Left renal cortex interstitium (tissue), 4 donors: ENCODE data around the gene ZNF285. TPM values are rescaled to one million over a fixed set of nuclear protein-coding genes. Genes with fewer than 3 reads are reported as not detected.

Experiments used
- polyA plus RNA-seq, 4 donors: library from polyadenylated mRNA; unstranded; fragments of 120-200 nt; gene quantifications; one replicate each; pipeline ENCODE4 v1.2.1, GENCODE V29; 2013; ENCODE audit not compliant: insufficient read length in 4 of 4

ZNF285 gene
- polyA plus RNA-seq, 4 donors: 8.2 to 12.5 (median 10.3) TPM

Other genes starting within 250 kb of the ZNF285 start
- gene ZNF226, start 236.5 kb downstream of the ZNF285 start, polyA plus RNA-seq: 10 to 100 TPM; 27.7 to 29.6 (median 29.0) TPM
- gene ZNF227, start 189.1 kb downstream of the ZNF285 start, polyA plus RNA-seq: 10 to 100 TPM; 22.7 to 28.1 (median 26.3) TPM
- gene ZNF233, start 141.7 kb downstream of the ZNF285 start, polyA plus RNA-seq: 1 to 10 TPM; 5.1 to 8.2 (median 7.4) TPM
- 10 to 100 TPM; 10.3 to 14.0 (median 11.1) TPM for gene ZNF235, start 96.6 kb downstream of the ZNF285 start, polyA plus RNA-seq
- 10 to 100 TPM; 10.5 to 13.2 (median 12.2) TPM for gene ZNF112, start 44.9 kb downstream of the ZNF285 start, polyA plus RNA-seq
- 10 to 100 TPM; 13.6 to 15.4 (median 14.4) TPM for gene ZNF229, start 46.9 kb upstream of the ZNF285 start, polyA plus RNA-seq
- 10 to 100 TPM; 14.3 to 17.1 (median 16.4) TPM for gene ZNF180, start 98.9 kb upstream of the ZNF285 start, polyA plus RNA-seq
- gene CEACAM20, start 128.1 kb upstream of the ZNF285 start, polyA plus RNA-seq: not detected
- 1 to 10 TPM in 3 of 4 donors, under 1 TPM in 1; 0.99 to 1.7 (median 1.4) TPM for gene IGSF23, start 212.0 kb upstream of the ZNF285 start, polyA plus RNA-seq
- gene PVR, start 242.3 kb upstream of the ZNF285 start, polyA plus RNA-seq: 10 to 100 TPM; 27.4 to 42.7 (median 33.1) TPM